NCI-H2029 (cell line): ENCODE results near the gene MRPL57.
"Not testable (repeated sequence)": the region's sequence is repeated elsewhere in the genome, so short reads cannot be mapped to it uniquely, and the experiment has no call there.

Experiments
- DNase-seq: peaks from one replicate; lab custom pipeline; 2025; lab: John Stamatoyannopoulos, UW

MRPL57 gene

GRCh38 chr13:21197606-21198225 is 21.3 kb downstream of the MRPL57 start:
- not testable (repeated sequence) for DNase-seq

- not testable (repeated sequence) for DNase-seq
Measured at GRCh38 chr13:21198391-21198790, 21.9 kb downstream of the MRPL57 start.

GRCh38 chr13:21201456-21202190 is 25.2 kb downstream of the MRPL57 start:
- not testable (repeated sequence) for DNase-seq

- DNase-seq = peak; percentile 6
Measured at GRCh38 chr13:21202767-21203531, 26.5 kb downstream of the MRPL57 start.

- DNase-seq = no peak
Measured at GRCh38 chr13:21208652-21209154, 32.2 kb downstream of the MRPL57 start.

GRCh38 chr13:21212138-21212775 is 35.8 kb downstream of the MRPL57 start:
- no peak for DNase-seq

- not testable (repeated sequence) for DNase-seq
Measured at GRCh38 chr13:21215419-21215818, 39.0 kb downstream of the MRPL57 start.

- DNase-seq = no peak
Measured at GRCh38 chr13:21216332-21216731, 39.9 kb downstream of the MRPL57 start.

- DNase-seq = no peak
Measured at GRCh38 chr13:21218351-21219035, 42.0 kb downstream of the MRPL57 start.

- DNase-seq = no peak
Measured at GRCh38 chr13:21219036-21219381, 42.6 kb downstream of the MRPL57 start.

GRCh38 chr13:21219716-21220115 is 43.3 kb downstream of the MRPL57 start:
- not testable (repeated sequence) for DNase-seq

- no peak for DNase-seq
Measured at GRCh38 chr13:21221268-21221667, 44.8 kb downstream of the MRPL57 start.

- DNase-seq = no peak
Measured at GRCh38 chr13:21225082-21225481, 48.6 kb downstream of the MRPL57 start.

- DNase-seq = no peak
Measured at GRCh38 chr13:21225841-21226581, 49.6 kb downstream of the MRPL57 start.

- no peak for DNase-seq
Measured at GRCh38 chr13:21227917-21228316, 51.5 kb downstream of the MRPL57 start.
